ENCODE results near the gene HAGHL.
"Not testable (repeated sequence)": the region's sequence is repeated elsewhere in the genome, so short reads cannot be mapped to it uniquely, and the experiment has no call there.

GRCh38 chr16:691242-691641 lies 35.7 kb upstream of the HAGHL start:
- TF ChIP-seq POLR2A, CTCF (IDR thresholded peaks at IDR 0.05): not testable (repeated sequence)

Data from adrenal gland (tissue), 5 donors.